Measurements from ENCODE around the gene TMEM151A.
"Not testable (repeated sequence)": the region's sequence is repeated elsewhere in the genome, so short reads cannot be mapped to it uniquely, and the experiment has no call there.

TMEM151A gene

DNA sequence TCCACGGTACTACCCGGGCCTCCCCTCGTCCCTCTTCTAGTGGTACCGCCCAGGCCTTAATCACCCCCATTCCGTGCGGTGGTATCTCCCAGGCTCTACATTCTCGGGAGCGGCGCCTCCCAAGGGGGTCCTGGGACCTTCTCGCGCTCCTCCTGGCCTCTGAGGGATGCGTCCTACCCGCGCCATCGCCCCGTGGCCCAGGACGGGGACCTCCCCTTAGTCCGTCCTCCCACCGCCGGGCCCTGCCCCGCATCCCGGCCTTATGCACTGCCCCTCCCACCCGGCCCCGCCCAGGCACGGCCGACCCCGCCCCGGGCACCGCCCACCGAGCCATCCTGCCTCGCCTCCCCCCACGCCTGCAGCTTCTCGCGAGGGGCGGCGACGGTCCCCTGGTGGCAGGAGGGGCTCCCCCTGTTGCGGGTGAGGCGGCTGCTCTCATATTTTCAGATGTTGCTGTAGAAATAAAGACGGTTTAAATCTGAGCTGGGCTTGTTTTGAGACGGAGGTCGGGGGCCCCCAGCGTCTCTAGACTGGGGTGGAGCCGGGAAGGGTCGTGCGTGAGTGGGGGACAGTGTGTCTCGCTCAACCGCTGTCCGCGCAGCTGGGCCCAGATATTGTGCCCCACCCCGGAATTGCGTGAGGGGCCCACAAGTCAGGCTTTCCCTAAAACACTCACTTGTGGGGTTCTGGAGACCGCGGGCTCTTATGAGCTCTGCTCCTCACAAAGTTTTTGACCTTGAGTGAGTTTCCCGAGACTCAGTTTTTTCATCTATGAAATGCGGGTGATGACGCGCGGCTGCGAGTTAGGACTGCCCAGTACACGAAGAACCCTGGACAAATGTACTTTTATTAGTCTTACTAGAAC, 24.1 kb upstream of the TMEM151A start:
- peak; percentile 62 to 77 for DNase-seq (ENCODE audit: low read depth in 2 of 2)

GRCh38 chr11:66268244-66268951, 23.3 kb upstream of the TMEM151A start, which contains the start of gene RAB1B:
TSS of gene RAB1B (plus strand) at chr11:66268639. CDS start at chr11:66268680, 41 bp downstream.
- DNase-seq (ENCODE audit: low read depth in 2 of 2): peak; percentile 97 to 99

DNA sequence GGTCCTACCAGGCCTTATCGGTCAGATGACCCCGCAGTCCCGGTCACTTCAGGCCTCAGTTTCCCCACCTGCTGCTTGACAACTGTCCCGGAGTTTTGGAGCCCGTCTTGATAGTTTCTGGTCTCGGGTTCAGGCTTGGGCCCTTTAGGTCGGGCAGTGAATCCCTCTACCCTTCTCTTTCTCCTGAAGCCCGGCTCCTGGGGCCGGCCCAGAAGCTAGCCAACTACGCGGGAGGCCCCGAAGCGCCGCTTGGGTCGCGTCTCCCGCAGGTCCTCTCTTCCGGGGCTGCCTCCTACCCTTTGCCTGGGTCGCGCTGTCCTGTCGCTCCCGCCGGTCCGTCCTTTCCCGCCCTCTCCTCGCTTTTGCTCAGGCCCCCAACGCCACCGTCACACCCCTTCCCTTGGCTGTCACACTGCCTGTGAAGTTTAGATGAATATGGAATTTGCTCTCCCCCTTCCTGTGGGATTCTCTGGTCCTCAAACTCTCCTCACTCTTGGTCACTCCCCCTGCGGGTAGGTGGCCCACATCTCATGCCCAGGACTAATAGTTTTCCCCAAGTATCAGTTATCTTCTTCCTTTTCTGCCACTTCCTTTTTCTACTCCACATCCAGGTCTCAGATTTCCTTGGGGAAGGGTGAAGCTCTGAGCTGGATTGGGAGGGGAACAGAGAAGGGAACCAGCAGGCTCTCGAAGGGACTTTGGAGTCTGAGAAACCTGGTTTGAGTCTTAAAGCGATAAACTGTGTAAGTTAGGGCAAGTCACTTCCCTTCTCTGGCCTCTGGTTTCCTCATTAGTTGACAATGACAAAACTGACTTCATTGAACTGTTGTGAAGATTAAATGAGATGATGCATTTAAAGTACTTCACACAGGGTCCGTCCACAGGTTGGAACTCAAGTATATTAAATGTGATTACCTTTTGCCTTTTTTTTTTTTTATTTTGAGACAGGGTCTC, 22.5 kb upstream of the TMEM151A start:
- no peak for DNase-seq (ENCODE audit: low read depth in 2 of 2)

DNA sequence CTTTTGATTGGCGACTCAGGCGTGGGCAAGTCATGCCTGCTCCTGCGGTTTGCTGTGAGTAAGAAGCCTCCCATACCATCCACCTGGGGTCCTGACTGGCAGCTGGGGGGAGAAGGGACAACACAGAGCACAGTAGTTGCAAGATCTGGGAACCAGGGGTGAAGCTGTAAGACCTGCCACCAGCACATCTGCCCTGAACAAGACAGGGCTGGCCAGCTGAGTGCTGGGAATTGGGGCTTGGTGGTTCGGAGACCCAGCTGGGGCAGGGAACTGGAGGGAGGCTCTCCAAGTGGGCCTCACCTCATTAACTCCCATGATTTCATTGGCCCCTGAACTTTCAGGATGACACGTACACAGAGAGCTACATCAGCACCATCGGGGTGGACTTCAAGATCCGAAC, 19.9 kb upstream of the TMEM151A start:
- no peak for DNase-seq (ENCODE audit: low read depth in 2 of 2)

DNA sequence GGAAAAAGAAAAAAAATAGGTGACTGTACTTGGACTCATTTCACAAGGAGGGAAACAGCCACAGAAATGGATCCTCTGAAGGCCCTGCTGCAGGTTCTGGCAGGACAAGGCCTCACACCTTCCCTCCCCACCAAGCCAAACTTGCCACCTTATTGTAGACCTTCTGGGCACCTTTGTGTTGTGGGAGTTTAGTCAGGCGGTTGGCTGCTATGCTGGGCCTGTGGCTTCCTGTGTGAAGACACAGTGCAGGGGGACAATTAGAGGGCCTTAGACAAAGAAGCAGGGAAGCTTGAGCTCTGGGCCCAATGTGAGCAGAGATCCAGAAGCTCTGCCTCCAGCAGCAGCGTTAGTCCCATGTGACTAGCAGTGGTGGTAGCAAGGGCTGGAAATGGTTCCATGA, 19.1 kb upstream of the TMEM151A start:
- no peak for DNase-seq (ENCODE audit: low read depth in 2 of 2)

DNA sequence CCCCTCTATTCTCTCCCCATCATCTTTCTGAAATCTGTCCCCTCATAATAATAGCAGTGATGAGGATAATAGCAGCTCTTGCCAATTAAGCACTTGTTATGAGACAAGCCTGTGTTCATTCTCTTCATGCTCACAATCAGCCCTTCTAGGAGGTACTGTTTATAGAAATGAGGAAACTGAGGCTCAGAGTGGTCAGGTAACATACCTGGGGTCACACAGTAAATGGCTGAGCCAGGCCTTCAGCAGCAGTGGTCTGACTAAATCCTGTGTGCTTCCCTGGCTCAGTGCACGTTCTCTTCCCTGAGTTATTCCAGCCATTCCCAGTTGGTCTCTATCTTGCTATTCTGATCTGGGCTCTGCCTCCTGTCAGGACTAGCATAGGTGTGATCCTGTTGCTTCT, 17.5 kb upstream of the TMEM151A start:
- DNase-seq (ENCODE audit: low read depth in 2 of 2): no peak

GRCh38 chr11:66275396-66275795, 16.3 kb upstream of the TMEM151A start:
- DNase-seq (ENCODE audit: low read depth in 2 of 2): no peak

DNA sequence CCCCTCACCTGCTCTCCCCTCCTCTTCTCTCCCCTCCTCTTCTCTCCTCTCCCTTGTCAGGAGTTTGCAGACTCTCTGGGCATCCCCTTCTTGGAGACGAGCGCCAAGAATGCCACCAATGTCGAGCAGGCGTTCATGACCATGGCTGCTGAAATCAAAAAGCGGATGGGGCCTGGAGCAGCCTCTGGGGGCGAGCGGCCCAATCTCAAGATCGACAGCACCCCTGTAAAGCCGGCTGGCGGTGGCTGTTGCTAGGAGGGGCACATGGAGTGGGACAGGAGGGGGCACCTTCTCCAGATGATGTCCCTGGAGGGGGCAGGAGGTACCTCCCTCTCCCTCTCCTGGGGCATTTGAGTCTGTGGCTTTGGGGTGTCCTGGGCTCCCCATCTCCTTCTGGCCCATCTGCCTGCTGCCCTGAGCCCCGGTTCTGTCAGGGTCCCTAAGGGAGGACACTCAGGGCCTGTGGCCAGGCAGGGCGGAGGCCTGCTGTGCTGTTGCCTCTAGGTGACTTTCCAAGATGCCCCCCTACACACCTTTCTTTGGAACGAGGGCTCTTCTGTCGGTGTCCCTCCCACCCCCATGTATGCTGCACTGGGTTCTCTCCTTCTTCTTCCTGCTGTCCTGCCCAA, 15.6 kb upstream of the TMEM151A start:
- DNase-seq (ENCODE audit: low read depth in 2 of 2): no peak

GRCh38 chr11:66276619-66277018, 15.1 kb upstream of the TMEM151A start:
- DNase-seq (ENCODE audit: low read depth in 2 of 2): not testable (repeated sequence)

DNA sequence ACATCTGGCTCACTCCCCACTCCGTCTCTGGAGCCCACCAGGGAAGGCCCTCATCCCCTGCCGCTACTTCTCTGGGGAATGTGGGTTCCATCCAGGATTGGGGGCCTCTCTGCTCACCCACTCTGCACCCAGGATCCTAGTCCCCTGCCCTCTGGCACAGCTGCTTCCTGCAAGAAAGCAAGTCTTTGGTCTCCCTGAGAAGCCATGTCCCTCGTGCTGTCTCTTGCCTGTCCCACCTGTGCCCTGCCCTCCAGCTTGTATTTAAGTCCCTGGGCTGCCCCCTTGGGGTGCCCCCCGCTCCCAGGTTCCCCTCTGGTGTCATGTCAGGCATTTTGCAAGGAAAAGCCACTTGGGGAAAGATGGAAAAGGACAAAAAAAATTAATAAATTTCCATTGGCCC, 14.6 kb upstream of the TMEM151A start:
- not testable (repeated sequence) for DNase-seq (ENCODE audit: low read depth in 2 of 2)

- no peak for DNase-seq (ENCODE audit: low read depth in 2 of 2)
These were observed 14.0 kb upstream of the TMEM151A start, which contains the start of gene CNIH2 for GRCh38 chr11:66277471-66278362. TSS of gene CNIH2 (plus strand) at chr11:66278175. CDS start at chr11:66278457, 282 bp downstream.

DNA sequence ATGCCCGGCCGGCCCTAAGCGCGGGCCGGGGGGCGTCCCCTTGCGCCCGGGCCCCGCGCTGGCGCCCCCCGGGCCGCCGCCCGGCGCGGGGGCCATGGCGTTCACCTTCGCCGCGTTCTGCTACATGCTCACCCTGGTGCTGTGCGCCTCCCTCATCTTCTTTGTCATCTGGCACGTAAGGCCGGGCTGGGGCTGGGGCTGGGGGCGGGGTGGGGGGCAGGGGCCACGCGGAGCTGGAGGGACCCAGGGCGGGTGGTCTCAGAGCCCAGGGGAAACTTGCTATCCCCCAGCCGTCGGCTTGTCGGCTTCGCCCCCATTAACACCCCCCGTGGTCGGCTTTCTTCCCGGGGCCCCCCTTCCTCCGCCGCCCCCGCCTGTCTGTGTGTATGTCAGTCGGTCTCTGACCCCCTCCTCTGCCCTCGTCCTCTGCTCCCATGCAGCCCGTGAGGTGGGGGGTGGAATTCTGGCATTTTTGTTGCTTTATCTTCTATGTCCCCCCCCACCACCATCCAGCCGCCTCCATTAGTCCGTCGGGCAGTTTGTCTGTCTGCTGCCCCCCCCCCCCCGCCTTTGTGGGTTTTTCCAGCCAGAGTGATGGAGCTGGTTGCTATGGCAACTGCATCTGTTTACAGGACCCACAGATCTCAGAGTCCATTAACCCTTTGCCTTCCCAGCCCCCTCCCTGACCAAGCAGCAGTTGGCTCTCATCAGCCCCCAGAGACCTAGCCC, 13.2 kb upstream of the TMEM151A start:
- no peak for DNase-seq (ENCODE audit: low read depth in 2 of 2)

DNA sequence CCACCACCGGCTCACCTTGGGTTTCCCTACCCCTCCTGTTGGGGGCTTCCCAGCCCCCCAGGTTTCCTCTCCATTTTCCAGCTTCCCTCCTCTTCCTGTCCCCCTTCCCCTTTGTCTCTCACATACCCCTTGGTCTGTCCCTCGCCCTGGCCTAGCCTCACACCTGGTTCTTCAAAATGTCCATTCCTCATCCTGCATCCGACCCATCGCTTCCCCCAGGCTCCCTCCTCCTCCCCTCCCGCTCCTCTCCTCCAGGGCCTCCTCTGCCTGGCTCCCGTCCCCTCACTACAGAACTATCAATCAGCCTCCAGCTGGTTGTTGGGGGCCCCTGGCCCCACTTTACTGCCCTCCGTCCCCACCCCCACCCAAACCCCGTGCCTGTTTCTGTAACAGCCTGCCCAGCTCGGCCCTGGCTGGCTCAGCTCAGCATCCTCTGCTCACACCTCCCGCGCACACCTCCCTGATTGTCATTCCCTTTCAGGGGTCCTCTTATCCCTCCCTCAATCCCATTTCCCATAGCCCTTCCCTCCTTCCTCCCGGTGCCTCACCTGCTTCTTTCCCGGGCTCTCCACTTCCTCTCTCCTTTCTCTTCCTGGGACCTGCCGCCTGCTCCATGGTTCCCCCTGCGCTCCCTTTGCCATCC, 12.5 kb upstream of the TMEM151A start:
- DNase-seq (ENCODE audit: low read depth in 2 of 2): no peak

DNA sequence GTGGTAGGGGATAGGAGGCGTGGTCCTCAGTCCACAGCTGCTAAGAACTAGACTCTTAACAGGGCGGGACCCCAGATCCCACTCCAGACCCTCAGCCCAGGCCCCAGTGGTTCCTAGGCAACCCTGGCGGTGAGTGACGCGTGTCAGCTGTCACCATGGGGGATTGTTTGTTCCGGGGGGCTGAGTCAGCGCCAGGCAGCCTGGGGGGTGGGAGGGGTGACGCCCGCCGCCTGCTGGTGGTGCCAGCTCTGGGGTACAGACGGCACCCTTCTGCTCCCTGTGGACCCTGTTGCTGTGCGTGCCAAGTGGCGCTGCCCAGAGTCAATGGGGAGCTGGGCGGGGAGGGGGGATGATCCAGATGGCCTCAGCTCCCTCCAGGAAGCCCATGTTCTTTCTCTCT, 11.3 kb upstream of the TMEM151A start:
- no peak for DNase-seq (ENCODE audit: low read depth in 2 of 2)

DNA sequence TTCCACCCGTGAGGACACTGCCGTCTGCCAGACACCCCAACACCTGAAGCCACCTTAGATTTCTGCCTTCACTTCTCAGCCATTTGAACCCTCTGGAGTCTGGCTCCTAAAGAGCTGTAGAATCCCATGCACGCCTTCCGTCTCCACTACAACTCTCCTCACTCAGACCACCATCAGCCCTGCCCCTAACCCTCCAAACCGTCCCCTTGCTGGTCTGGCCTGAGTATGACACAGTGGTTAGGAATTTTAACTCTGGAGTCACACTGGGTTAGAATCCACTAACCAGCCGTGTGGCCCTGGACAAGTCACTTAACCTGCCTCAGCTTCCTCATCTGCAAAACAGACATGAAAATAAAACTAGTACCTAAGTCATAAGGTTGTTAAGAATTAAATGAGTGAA, 10.7 kb upstream of the TMEM151A start:
- no peak for DNase-seq (ENCODE audit: low read depth in 2 of 2)

GRCh38 chr11:66281776-66282467, 9.8 kb upstream of the TMEM151A start:
- DNase-seq (ENCODE audit: low read depth in 2 of 2): no peak

- peak; percentile 98 to 99 for DNase-seq (ENCODE audit: low read depth in 2 of 2)
These were observed 8.9 kb upstream of the TMEM151A start for GRCh38 chr11:66282468-66283455.
